PC-9 (cell line): ENCODE measurements around the gene CCDC66.

Experiments
- CTCF ChIP-seq: fragments of 200-600 bp; sonication (generic); conservative IDR thresholded peaks from 2 replicates; pipeline ENCODE4 v1.6.1; 2017; ENCODE audit warnings: mixed run types, antibody characterized with exemption, mild to moderate bottlenecking, moderate library complexity
- EZH2 ChIP-seq: fragments of 200-600 bp; sonication (generic); IDR thresholded peaks from 2 replicates; pipeline ENCODE4 v1.8.0; 2017; ENCODE audit warnings: antibody characterized with exemption, low read depth

GRCh38 chr3:56610669-56611335 is 53.8 kb downstream of the CCDC66 start:
- TF ChIP-seq CTCF (no peak), EZH2 (no peak)
